ENCODE data around the gene RHBDL2. TPM values are rescaled to one million over a fixed set of nuclear protein-coding genes. Genes with fewer than 3 reads are reported as not detected.
A peak's percentile ranks its signal among the peaks of the same experiment; 100 is the strongest.
"Not testable (repeated sequence)": the region's sequence is repeated elsewhere in the genome, so short reads cannot be mapped to it uniquely, and the experiment has no call there.

Gene RHBDL2, protein sequence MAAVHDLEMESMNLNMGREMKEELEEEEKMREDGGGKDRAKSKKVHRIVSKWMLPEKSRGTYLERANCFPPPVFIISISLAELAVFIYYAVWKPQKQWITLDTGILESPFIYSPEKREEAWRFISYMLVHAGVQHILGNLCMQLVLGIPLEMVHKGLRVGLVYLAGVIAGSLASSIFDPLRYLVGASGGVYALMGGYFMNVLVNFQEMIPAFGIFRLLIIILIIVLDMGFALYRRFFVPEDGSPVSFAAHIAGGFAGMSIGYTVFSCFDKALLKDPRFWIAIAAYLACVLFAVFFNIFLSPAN
- 1.4 TPM for polyA plus RNA-seq (ENCODE audit: insufficient read length)
- long read RNA-seq, donor 1, result 0 reads
- long read RNA-seq, donor 2, partial matches to known transcripts, result 21 of 52 reads
- long read RNA-seq, donor 2, other reads (novel, unspliced or antisense), result 30 of 52 reads
- long read RNA-seq, donor 3, result 0 reads
- long read RNA-seq, donor 4, result 0 reads
- long read RNA-seq, donor 5, result 0 reads
- long read RNA-seq, donor 6, result 0 reads
- long read RNA-seq, donor 7, partial matches to known transcripts, result 11 of 65 reads
- long read RNA-seq, donor 7, other reads (novel, unspliced or antisense), result 54 of 65 reads
- long read RNA-seq, donor 8, result 0 reads

DNA sequence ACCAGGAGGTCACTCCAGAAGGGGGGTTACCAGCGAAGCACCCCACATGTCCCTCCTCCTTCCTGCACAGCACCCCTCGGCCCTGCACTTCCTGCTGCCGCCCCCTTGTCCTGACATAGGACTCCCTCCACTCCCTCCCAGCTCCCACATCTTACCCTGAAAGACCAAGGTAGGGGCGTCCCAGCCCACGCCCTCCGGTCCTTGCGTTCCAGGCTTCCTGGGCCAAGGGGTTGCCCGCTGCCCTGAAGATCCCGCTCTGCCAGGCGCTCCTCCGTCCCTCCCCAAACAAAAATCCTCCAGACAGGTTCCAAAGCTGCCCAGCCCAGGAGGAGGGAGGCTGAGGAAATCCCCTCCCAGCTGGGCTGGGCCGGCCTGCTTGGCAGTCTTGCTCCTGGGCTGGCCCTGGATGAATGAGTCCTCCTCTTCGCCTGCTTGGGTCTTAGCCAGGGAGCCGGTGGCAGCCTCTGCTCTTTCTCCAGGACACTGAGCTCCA, at the start of gene RHBDL2:
Gene RHBDL2 (minus strand): TSS at position 304 of the 493 bp plus-strand sequence. CDS start 22,618 bp downstream, outside the sequence.
- DNase-seq, result no peak

DNA sequence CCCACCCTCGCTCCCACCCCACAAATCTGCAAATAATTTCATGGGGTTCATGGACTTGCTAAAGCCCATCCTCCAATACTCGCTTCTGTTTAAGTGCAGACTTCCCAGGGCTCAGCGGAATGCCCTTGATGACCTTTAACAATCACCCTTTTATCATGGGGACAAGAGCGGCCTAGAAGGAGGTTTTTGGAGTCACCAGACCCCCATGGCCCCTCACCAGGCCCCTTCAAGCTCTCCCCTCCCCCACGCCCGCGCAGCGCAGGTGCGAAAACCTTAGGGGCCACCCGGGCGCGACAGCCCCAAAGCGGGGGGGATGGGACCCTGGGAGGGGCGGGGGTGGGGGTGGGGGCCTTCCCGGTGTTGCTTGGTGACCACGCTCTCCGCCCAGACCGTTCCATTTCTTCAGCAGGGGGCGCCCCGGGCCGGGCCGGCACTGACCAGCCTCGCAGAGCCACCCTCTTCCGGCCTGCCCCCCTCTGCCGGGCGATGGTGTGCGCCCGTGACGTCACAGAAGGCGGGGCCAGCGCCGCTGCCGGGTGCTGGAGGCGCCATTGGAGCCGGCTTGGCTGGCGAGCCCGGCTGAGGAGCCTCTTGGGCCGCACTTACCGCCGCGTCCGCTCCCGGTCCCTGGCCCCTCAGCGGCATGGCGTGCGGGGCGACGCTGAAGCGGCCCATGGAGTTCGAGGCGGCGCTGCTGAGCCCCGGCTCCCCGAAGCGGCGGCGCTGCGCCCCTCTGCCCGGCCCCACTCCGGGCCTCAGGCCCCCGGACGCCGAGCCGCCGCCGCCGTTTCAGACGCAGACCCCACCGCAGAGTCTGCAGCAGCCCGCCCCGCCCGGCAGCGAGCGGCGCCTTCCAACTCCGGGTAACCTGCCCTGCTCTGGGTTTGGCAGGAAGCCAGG, 49.4 kb upstream of the RHBDL2 start, which contains the start of gene AKIRIN1:
Gene AKIRIN1 (plus strand): TSS at position 539 of the 900 bp plus-strand sequence. CDS start 105 bp downstream, at position 644.
- DNase-seq, result peak; percentile 93

DNA sequence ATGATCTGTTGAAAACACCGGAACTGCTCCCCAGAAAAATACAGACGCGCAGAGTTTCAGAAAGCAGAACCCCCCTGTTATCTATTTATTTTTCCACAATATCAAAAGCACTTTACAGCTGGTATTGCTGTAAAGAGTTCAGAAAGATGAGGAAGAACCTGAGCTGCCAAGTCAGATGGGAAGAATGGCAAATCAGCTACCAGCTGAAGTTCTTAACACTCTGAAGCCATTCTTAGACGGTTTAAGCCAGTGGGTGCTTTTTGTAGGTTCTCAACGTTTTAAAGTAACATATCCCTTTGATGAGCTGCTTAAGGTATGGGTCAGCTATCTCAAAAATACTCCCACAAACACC, 48.7 kb upstream of the RHBDL2 start:
- no peak for DNase-seq

DNA sequence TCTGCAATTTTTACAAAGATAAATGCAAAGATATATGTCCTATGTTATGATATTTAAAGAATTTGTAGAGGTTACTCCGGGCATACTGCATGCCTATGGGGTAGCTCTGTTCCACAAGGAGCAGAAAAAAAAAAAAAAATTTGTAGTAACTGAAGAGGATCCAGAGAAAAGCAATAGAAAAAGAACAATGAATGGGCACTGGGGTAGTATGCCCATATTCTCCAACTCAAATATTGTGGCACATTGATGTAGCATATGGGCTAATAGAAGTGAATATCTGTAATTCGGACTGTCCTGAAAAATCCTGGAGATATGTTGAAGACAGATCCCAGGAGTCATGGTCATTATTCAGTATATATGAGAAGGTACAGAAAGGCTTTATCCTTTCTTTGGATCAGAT, 48.3 kb upstream of the RHBDL2 start:
- no peak for DNase-seq

DNA sequence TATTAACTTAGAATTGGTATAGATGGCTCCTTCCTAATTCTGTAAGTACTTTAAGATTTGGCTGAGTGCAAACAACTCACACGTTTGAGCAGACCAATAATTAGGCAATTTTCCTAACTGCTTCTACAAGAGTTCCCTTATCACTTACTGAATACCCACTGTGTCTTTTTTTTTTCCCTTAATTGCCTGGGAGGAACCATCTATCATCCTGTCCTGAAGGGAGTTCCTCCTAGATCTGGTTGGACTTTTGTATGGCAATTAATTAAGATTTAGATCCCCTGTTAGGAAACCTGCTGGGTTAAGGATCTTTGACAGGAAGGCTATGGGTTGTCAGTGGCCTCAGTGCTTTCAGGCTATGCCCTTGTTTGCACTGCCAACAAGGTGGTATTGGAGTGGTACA, 37.8 kb upstream of the RHBDL2 start:
- not testable (repeated sequence) for DNase-seq

DNA sequence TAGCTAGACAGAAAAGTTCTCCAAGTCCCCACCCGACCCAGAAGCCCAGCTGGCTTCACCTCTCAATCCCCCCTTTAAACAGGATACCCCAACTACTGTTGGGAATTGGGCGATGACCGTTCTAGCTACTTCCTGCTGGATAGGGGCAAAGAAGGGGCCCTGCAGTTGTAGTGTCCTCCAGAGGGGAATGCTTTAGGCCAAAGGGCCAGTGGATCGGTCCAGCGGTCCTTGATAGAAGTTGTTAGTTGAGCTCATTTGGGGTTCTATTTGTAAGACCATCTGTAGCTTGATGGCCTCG, 36.6 kb upstream of the RHBDL2 start:
- DNase-seq, result not testable (repeated sequence)

DNA sequence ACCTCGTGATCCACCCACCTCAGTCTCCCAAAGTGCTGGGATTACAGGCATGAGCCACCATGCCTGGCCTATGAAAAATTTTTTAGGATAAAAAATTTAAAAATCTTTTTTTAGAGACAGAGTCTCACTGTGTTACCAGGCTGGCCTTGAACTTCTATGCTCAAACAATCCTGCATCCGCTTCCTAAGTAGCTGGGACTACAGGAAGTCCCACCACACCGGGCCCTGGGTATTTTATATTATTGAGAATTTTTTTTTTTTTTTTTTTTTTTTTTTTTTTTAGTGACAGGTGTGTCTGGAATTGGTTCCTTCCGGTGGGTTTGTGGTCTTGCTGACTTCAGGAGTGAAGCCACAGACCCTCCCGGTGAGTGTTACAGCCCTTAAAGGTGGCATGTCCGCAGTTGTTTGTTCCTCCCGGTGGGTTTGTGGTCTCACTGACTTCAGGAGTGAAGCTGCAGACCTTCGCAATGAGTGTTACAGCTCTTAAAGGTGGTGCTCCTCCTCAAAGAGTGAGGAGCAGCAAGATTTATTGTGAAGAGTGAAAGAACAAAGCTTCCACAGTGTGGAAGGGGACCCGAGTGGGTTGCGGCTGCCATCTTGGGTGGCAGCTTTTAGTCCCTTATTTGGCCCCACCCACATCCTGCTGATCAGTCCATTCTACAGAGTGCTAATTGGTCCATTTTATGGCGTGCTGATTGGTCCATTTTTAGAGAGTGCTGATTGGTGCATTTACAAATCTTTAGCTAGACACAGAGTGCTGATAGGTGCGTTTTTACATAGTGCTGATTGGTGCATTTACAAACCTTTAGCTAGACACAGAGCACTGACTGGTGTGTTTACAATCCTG, 36.0 kb upstream of the RHBDL2 start:
- not testable (repeated sequence) for DNase-seq

DNA sequence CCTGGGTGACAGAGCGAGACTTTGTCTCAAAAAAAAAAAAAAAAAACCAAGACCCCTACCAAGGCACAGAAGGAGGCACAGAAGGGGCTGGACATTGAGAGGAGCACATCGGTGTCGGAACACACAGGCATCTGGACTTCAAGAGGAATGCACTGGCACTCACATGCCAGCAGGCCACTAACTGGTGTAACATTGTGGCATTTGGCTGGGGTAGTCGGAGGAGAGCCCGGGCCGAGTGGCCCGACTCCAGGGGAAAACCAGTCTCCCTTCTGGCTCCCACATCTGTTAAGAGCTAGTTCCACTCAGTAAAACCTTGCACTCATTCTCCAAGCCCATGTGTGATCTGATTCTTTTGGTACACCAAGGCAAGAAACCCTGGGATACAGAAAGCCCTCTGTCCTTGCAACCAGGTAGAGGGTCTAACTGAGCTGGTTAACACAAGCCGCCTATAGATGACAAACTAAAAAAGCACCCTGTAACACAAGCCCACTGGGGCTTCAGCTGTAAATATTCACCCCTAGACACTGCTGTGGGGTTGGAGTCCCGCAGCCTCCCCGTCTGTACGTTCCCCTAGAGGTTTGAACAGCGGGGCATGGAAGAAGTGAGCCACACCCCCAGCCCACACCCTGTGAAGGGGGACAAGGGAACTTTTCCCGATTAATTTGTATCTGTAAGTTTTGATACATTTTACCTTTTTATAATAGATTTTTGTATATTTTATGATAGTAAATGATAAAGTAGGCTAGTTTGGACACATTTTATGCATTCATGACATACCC, 32.2 kb upstream of the RHBDL2 start:
- no peak for DNase-seq

DNA sequence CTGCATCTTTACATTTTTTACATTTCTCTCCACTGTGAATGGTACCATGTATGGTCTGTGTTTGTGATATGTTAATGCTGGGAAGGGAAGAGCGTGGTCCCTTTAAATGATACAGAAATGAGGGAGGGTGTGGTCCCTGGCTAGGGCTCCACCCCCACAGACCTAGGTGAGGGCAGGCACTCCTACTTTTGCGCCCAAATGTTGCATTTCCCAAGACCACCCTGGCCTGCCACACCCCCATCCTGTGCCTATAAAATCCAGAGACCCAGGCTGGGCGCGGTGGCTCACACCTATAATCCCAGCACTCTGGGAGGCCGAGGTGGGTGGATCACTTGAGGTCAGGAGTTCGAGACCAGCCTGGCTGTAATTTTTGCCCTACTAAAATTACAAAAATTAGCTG, 31.5 kb upstream of the RHBDL2 start:
- not testable (repeated sequence) for DNase-seq

DNA sequence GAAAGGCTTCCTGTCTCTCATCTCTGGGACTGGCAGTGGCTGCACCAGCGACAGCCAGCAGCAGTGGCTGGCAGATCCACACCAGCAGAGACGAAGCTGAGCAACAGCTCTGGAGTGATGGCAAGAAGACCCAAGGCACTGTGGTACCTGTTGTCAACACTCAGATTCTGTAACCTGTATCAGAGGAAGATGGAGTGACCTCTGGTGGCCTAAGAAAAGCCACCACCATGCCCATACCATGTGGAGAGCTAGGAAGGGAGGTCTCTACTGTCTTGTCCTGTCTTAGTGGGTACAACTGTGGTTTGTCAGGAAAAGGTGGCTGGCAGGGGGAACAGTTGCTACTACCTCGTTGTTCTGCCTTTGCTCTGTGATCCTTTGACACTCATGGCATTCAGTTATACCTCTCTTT, 22.5 kb upstream of the RHBDL2 start:
- DNase-seq, result no peak

DNA sequence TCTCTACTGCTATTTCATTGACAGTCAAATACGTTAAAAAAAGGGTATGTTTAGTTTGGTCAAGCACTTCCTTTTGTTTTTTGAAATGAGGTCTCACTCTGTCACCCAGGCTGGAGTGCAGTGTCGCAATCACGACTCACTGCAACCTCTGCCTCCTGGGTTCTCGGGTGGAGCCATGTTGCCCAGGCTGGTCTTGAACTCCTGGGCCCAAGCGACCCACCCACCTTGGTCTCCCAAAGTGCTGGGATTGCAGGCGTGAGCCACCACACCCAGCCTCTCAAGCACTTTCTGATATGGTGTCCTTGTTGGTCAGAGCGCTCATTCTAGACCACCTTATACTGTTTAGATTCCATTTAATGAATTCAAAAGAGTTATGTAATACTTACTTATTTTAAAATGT, 20.9 kb upstream of the RHBDL2 start:
- no peak for DNase-seq

DNA sequence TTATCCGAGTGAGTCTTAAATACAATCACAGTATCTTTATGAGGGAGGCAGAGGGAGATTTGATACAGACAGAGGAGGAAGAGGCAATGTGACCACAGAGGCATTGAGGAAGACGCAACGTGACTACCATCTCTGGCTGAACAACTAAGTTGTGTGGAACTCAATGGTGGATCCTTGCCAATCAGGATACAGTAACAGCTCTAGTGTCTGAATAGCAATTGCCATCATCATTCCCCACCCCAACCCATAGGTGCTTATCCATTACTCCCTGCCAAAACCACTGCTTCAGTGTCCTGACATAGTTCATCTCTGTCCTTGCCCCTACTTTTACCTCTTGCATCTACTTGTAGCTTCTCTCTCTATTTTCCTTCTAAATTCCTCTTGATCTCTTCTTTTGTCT, 20.5 kb upstream of the RHBDL2 start:
- no peak for DNase-seq

DNA sequence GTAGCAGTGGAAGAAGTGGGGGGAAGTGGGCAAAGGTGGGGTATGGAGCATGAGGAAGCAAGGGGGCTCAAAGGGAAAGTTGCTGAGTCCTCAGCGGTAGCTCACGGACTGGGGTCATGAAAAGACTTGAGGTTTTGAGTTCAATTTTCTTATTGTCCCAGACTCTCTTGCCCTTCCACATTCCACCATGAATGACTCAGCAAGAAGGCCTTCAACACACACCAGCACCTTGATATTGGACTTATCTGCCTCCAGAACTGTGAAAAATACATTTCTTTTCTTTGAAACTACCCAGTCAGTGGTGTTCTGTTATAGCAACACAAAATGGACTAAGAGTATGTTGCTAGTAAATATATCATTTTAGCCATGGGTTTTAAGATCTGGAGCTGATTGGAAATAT, 17.3 kb upstream of the RHBDL2 start:
- DNase-seq, result no peak

DNA sequence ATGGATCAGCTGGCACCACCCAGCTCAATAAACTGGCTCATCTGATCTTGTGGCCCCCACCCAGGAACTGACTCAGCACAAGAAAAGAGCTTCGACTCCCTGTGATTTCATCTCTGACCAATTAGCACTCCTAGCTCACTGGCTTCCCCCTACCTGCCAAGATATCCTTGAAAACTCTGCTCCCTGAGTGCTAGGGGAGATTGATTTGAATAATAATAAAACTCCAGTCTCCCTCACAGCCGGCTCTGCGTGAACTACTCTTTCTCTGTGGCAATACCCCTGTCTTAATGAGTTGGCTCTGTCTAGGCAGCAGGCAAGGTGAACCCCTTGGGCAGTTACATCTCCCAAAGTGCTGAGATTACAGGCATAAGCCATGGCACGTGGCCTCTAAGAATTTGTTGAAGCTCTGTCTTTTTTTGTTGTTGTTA, 11.8 kb upstream of the RHBDL2 start:
- DNase-seq, result no peak

DNA sequence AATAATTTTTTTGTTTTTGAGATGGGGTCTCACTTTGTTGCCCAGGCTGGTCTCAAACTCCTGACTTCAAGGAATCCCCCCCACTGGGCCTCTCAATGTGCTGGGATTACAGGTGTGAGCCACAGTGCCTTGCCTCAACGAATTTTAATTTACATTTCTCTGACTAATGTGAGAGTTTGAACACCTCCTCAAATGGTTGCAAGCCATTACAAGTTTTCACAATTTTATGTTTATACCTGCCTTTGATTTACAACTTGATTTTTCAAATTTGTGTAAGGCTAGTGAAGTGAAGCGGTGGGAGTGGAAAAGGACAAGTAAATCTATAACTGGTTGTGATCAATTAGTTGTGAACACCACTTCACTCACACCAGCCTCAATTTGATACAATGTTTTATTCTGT, 8.9 kb upstream of the RHBDL2 start:
- no peak for DNase-seq

DNA sequence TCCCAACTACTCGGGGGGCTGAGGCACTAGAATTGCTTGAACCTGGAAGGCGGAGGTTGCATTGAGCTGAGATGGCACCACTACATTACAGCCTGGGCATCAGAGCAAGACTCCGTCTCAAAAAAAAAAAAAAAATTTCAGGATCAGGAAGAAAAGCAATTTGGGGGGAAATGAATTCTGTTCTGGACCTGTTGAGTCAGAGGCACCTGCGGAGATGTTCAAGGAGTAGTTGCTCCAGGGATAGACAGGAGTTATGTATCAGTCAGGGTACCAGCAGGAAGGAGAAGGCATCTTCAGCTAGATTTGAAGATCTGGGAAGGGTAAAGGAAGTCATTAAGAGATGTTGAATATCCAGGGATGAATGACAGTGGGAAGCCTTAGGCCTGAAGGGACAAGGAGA, 2.9 kb upstream of the RHBDL2 start:
- no peak for DNase-seq

DNA sequence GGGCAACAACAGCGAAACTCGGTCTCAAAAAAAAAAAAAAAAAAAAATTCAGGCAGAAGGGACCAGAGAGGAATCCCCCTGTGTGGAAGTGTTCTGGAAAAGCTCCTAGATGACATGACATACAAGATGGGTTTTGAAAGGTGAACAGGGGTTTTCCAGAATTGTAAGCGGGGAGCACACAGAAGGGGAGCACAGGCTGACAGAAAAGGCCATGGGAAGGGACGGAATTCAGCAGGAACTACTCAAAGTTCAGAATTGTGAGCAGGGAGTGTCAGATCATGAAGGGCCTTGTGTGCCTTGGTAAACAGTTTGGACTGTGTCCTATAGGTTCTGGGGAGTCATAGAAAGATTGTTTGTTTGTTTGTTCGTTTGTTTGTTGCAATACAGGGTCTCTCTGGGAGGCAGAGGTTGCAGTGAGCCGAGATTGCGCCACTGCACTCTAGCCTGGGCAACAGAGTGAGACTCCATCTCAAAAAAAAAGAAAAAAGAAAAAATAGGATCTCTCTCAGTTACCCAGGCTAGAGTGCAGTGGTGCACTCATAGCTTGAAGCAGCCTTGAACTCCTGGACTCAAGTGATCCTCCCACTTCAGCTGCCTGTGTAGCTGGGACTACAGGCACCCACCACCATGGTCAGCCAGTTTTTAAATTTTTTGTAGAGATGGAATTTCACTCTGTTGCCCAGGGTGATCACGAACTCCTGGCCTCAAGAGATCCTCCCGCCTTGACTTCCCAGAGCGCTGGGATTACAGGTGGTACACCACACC, 1.2 kb upstream of the RHBDL2 start:
- DNase-seq, result no peak

DNA sequence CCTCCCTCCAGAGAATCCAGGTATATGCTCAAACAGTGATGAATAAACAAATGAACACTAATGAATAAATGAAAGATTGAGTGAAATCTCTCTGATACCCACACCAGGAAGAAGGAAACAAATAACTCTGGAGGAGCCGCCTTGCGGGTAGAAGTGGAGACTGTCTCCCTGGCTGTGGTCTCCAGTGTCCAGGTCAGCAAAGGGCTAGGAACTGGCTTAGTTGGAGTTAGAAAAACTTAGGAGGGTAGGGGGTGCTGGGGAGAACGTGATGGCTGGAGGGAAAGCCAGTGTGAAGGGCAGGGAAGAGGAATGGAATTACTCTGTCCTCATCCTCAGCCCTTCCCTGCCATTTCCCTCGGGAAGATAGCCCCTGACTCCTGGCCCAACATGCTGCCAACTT, 537 bp downstream of the RHBDL2 start:
- DNase-seq, result no peak

DNA sequence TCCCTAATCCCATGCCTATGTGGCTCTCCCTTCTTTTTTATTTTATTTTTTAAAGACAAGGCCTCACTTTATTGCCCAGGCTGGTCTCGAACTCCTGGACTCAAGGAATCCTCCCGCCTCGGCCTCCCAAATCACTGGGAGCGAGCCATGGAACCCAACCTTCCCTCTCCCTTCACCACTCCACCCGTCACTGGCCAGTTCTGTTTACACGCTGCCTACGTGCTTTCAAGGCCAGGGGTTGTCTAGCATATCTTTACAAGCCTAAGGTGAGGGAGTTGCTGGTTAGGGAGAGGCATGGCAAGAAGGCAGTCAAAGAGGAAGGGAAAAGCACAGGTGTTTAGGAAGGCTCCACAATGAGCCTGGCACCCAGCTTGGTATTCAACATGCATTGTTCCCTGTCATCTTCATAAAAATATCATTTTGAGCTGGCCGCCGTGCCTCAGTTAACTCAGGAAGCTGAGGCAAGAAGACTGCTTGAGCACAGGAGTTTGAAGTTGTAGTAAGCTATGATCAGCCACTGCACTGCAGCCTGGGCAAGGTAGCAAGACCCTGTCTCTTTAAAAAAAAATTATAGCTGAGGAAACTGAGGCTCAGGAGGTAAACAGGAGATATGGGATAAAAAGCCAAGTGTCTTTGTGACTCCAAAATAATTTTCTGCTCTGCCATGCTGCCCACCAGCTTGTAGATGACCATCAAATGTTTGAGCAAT, 1.1 kb downstream of the RHBDL2 start:
- DNase-seq, result no peak
